Adipocyte (in vitro differentiated cells): Measurements from ENCODE around the gene HP1BP3.
A peak's percentile ranks its signal among the peaks of the same experiment; 100 is the strongest.
"Not testable (repeated sequence)": the region's sequence is repeated elsewhere in the genome, so short reads cannot be mapped to it uniquely, and the experiment has no call there.

Experiments
- DNase-seq: peaks from one replicate; pipeline ENCODE4 v3.0.0-alpha.2; 2015; ENCODE audit warnings: low read depth
- H3K27me3 ChIP-seq: replicated peaks from 2 replicates; pipeline ENCODE4 v1.7.0; 2013; ENCODE audit warnings: mild to moderate bottlenecking, low read length, moderate library complexity; ENCODE audit not compliant: control insufficient read depth, insufficient read depth
- H3K36me3 ChIP-seq: 2 replicates; pipeline ENCODE4 v1.7.0; 2013; ENCODE audit warnings: low read length, mild to moderate bottlenecking, moderate library complexity; ENCODE audit not compliant: control insufficient read depth, insufficient read depth, severe bottlenecking
- H3K4me1 ChIP-seq: 2 replicates; pipeline ENCODE4 v1.7.0; 2013; ENCODE audit warnings: mild to moderate bottlenecking, low read length, moderate library complexity; ENCODE audit not compliant: control insufficient read depth, insufficient read depth
- H3K4me3 ChIP-seq: 2 replicates; pipeline ENCODE4 v1.7.0; 2013; ENCODE audit warnings: mild to moderate bottlenecking, low read length, moderate library complexity
- H3K9ac ChIP-seq: 2 replicates; pipeline ENCODE4 v1.7.0; 2013; ENCODE audit warnings: mild to moderate bottlenecking, low read length, moderate library complexity
- H3K9me3 ChIP-seq: 2 replicates; pipeline ENCODE4 v1.7.0; 2013; ENCODE audit warnings: mild to moderate bottlenecking, low read length, moderate library complexity; ENCODE audit not compliant: control insufficient read depth

Gene HP1BP3

DNA sequence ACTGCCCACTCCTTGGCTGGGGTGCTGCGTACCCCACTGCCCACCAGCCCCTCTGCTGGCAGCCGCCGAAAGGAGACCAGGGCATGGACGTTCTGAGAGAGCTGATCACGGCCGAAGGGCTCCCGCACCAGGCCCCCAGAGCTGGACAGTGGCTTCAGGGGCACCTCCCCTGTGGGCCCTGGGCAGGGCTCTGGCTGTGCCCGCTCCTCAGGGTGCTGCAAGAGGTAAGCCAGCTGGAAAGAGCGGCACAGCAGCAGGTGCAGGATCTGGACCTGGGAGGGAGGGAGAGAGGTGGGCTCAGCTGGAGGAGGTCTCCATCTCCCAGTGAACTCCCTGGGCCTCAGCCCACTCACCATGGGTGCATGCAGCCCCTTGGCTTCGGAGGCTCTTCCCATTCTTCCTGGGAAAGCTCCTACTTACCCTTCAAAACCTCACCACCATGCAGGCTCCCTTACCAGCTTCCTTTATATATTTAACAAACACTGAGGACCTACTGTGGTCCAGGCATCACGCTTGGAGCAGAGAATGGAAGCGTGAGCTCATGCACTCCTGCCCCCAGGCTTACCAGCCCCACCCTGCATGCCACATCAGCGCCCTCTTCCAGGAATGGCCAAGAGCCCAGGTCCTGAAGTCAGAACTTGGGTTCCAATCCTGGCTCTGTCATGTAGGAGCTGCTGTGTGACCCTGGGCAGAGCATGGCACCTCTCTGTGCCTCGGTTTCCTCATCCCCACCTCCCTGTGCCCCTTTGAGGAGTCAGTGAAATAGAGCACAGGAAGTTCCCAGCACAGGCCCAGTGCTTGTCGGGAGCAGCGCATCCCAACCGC is 62.5 kb downstream of the HP1BP3 start:
- H3K9me3 ChIP-seq, result no peaks in the 10 kb centered on the region
- H3K4me1 ChIP-seq, result no peaks in the 10 kb centered on the region
- no peaks in the 10 kb centered on the region for H3K36me3 ChIP-seq
- no peak overlapping the region for H3K9ac ChIP-seq
- H3K4me3 ChIP-seq, result no peak overlapping the region
- peaks cover 10% of the 10 kb centered on the region for H3K27me3 ChIP-seq
- no peak for DNase-seq

DNA sequence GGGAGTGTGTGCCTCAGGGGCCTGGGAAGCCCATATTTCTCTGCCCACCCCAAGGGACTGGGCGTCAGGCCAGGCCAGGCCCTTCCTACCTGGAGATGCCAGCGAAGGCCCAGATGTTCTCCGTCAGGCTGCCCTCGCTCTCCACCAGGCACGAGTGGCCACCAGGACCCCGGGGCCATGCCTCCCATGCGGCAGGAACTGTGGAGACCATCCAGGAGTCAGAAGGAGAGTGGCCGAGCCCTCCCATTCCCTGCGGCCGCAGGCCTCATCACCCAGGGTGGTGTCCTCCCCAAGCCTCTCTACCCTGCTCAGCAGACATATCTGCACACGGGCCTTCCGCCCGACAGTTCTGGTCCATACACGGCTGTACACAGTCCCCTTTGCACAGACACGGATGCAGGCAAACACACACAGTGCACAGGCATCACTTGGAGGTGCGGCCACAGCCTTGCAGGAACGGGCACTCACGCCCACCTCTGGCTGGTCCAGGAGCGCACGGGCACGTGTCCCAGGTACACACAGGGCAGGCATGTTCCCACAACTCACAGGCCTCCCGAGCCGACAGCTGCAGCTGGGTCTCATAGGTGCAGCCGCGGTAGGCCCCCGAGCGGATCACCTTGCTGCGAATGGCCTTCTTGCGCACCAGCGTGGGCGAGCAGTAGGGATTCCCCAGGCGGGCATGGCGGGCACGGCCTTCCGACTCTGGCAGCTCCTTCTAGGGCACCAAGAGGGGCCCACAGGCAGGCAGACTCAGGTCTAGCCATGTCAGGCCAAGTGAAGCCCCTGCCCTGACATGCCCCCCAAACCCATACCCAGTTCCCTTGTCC is 63.4 kb downstream of the HP1BP3 start:
- no peak for DNase-seq
- no peaks in the 10 kb centered on the region for H3K4me1 ChIP-seq

DNA sequence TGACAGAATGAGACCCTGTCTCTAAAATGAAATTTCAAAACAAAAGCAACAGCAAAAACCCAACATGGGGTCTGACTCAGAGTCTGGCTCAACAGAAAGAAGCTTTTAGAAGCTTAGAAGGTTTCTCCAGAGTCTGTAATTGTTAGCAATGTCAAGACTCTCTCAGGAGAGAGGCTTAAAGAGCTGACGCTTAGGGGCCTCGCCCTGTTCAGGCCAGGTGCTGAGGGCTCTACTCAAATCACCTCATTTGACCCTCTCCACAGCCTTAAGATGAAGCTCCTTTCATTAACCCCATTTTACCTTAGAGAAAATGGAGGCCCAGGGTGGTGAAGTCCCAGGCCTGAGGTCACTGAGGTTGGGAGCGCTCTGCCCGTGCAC is 64.0 kb downstream of the HP1BP3 start:
- Histone ChIP-seq H3K36me3 (no peaks in the 10 kb centered on the region), H3K27me3 (peaks cover 3% of the 10 kb centered on the region), H3K9me3 (no peaks in the 10 kb centered on the region), H3K9ac (no peak overlapping the region), H3K4me1 (no peaks in the 10 kb centered on the region), H3K4me3 (no peak overlapping the region)
- no peak for DNase-seq

More for the DNA sequence above, 63.4 kb downstream of the HP1BP3 start:
- Histone ChIP-seq H3K9ac (no peak overlapping the region), H3K9me3 (no peaks in the 10 kb centered on the region), H3K36me3 (no peaks in the 10 kb centered on the region), H3K4me3 (no peak overlapping the region), H3K27me3 (peaks cover 3% of the 10 kb centered on the region)

DNA sequence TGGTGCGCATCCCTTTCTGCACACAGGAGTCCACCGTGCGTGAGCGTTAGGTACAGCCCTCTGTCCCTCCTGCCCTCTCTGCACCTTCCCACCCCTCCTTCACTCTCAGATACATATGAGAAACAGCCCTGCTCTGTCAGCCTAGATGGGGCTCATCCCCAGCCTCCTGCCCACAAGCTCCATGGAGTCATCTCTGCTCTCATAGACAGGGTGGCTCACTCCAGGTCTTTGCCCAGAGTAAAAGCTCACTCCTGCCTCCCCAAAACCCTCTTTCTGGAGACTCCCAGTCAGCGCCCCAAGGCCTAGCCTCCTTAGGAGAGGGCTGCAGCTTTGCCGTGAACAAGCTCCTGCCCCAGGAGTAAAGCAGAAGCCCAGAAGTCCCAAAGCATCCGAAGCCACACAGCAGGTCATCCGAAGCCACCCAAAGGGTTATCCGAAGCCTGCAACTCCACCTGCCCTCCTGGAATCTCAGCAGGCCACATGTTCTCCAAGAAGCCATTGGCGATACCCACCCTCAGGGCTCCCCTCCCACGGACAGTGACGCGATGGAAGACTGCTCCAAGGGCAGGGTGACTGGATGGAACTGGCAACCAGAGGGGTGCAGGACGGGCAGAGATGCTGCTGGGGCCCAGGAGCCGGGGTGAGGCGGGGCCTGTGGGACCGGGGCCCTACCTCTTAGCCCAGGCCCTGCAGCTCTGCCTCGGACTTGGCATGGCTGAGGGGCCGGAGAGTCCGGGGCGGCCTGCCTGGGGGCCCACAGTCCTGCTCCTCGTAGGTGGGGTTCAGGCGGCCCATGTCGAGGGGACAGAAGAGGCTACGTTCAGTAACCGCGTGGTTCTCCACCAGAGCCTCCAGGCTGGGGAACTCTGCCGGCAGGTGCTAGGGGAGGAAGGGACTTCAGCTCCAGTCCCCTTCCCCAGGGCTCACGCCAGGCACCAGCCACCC is 65.7 kb downstream of the HP1BP3 start:
- Histone ChIP-seq H3K9me3 (no peaks in the 10 kb centered on the region), H3K9ac (no peak overlapping the region), H3K4me3 (no peak overlapping the region), H3K36me3 (no peaks in the 10 kb centered on the region), H3K4me1 (no peaks in the 10 kb centered on the region), H3K27me3 (peaks cover 5% of the 10 kb centered on the region)
- no peak for DNase-seq

DNA sequence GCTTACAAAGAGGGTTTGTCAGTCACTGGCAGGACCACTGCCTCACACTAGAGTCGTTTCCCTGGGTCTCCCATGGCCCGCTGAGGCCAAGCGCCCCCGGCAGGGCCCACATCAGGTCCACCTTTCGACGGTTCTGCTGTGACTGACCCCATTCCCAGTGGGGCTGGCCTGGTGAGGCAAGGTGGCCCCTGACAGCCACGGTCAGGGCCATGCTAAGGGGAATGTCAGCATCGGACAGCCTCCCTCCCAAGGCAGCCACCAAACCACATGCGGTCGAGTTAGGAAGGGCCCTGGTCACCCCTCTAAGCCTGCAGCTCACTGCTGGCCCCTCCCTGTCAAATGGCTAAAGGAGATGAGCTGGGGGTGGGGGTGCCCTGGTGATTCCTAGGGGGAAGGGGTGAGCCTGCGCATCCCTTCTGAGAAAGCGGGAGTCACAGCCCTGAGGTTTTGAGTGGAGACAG is 66.4 kb downstream of the HP1BP3 start:
- no peaks in the 10 kb centered on the region for H3K4me1 ChIP-seq
- peaks cover 7% of the 10 kb centered on the region for H3K27me3 ChIP-seq
- H3K36me3 ChIP-seq, result no peaks in the 10 kb centered on the region
- no peak for DNase-seq
- H3K9ac ChIP-seq, result no peak overlapping the region
- no peaks in the 10 kb centered on the region for H3K9me3 ChIP-seq
- no peak overlapping the region for H3K4me3 ChIP-seq

DNA sequence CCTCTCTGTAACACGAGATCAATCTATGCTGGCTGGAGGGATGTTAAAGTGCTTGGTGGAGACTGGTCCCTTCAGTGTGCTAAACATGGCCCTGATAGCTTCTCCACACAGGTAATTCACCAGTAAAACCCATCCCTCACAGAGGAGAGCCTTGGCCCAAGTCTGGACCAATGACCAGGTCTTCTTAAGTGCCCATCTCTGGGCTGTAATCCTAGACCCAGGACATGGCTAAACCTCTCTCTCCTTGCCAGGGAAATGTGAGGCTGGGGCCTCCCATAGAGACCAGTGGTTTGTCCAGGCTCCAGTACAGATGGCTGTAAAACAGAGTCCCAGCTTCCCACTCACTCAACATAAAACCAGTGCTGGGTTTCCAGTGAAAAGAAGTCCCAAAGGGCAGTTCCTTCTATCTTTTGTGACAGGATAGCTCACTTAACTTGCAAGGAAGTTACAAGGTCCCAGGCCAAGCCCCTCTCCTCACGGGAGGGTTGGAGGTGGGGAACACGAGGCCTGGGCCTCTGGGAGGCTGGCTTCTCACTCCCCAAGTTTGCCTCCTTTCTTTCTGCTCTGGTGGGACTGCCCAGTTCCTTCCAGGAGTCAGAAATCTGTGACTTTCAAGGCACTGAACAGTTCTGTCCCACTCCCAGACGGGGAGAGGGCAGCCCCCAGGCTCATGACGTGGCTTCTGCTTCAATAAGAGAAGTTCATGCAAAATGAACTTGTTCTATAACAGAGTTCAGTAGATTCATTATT is 67.1 kb downstream of the HP1BP3 start:
- peaks cover 7% of the 10 kb centered on the region for H3K27me3 ChIP-seq
- no peaks in the 10 kb centered on the region for H3K36me3 ChIP-seq
- no peaks in the 10 kb centered on the region for H3K4me1 ChIP-seq
- no peak overlapping the region for H3K4me3 ChIP-seq
- H3K9ac ChIP-seq, result no peak overlapping the region
- DNase-seq, result no peak
- no peaks in the 10 kb centered on the region for H3K9me3 ChIP-seq

DNA sequence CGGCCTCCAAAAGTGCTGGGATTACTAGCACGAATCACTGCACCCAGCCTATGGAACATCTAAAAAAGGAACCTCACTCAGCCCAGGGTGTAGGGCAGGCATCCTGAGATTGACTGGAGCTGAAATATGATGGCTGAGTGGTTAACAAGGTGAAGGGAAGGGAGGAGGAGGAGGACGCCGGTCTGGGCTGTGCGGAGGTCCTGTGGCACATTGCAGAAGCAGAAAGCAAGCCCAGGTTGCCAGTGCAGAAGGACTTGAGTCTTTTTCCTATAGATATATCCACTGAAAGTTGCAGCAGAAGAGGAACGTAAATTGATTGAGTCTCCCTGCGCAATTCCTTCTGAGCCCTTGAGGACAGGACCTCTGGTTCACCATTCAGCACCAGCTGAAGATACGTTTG is 67.8 kb downstream of the HP1BP3 start:
- H3K9ac ChIP-seq, result no peak overlapping the region
- H3K4me3 ChIP-seq, result no peak overlapping the region
- H3K36me3 ChIP-seq, result no peaks in the 10 kb centered on the region
- no peaks in the 10 kb centered on the region for H3K9me3 ChIP-seq
- H3K27me3 ChIP-seq, result peaks cover 7% of the 10 kb centered on the region
- no peaks in the 10 kb centered on the region for H3K4me1 ChIP-seq
- no peak for DNase-seq

DNA sequence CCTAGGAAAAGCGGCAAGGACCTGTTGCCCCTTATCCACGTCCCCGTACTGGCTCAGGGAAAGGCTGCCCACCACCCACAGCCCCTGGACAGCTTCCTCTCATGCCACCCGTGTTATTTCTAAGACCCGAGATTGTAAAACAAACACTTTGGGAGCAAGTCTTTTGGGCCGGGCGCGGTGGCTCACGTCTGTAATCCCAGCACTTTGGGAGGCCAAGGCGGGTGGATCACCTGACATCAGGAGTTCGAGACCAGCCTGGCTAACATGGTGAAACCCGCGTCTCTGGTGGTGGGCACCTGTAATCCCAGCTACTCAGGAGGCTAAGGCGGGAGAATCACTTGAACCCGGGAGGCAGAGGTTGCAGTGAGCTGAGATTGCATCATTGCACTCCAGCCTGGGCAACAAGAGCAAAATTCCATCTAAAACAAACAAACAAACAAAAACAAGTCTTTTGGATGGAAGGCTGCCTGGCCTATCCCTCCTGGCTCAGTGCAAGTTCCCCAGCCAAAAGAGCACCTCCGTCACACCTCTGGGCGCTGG is 68.7 kb downstream of the HP1BP3 start:
- not testable (repeated sequence) for H3K4me1 ChIP-seq, DNase-seq, H3K9me3 ChIP-seq, H3K9ac ChIP-seq, H3K27me3 ChIP-seq, H3K36me3 ChIP-seq
- peak overlapping the region; percentile 66 for H3K4me3 ChIP-seq

DNA sequence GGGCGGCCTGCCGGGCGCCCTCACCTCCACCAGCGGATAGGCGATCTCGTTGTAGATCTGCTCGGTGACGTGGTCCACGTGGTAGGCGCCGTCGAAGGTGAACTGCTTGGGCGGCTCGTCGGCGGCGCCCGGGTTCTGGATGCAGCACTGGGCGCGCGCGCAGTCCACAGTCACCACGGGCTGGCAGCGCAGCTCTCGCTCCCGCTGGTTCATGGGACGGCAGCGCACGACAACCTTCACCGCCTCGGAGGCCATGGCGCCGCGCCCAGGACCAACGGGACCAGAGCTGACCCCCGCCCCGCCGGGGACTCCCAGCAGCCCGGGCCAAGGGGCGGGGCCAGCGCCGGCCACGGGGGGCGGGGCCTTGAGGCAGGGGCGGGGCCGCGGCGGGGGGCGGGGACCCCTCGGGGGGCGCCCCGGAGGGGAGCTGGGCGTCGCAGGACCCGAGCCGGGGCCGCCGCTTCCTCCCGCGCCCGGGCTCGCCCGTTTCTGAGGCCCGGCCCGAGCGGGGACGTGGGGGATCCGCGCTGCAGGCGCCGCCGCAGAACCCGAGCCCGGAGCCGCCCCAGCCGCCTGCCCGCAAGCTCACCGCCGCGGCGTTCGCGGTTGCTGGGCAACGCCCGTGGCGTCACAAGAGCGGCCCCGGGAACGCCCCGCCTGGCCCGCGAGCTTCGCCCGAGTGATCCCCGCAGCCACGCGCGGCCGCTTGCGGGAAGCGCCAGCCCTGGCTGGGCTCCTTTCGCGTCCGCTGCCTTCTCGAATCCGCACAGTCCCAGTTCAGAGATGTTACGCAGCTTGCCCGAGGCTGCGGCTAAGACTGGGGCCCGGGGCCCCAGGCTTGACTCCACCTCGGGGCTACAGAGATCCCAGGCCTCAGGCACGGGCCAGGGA is 69.4 kb downstream of the HP1BP3 start, which contains the start of gene KIF17:
Gene KIF17, minus strand, starts transcription at position 556 of the 891 bp plus-strand sequence. Its CDS starts 301 bp downstream, at position 255.
- H3K9me3 ChIP-seq, result no peaks in the 10 kb centered on the region
- DNase-seq, result peak; percentile 92

More for the DNA sequence above, 69.4 kb downstream of the HP1BP3 start, which contains the start of gene KIF17:
- no peaks in the 10 kb centered on the region for H3K4me1 ChIP-seq
- no peak within 1 kb of the TSS for H3K9ac ChIP-seq
- H3K27me3 ChIP-seq, result peaks cover 7% of the 10 kb centered on the region
- H3K36me3 ChIP-seq, result no peaks in the 10 kb centered on the region
- H3K4me3 ChIP-seq, result peak within 1 kb of the TSS; percentile 66
